ENCODE results near the gene COL4A6.

COL4A6 gene

DNA sequence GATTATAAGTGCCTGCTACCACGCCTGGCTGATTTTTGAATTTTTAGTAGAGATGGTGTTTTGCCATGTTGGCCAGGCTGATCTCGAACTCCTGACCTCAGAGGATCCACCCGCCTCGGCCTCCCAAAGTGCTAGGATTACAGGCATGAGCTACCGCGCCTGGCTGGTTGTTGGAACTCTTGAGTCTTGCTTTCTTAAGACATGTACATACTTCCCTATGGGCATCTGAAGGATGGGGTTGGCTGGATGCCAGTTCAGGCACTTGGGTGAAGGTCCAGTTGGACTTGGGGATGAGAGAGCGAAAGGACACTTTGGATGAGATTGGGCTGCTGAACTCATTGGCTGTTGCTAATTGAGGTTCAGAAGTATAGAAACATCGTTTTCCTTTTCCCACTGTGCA lies 306.2 kb downstream of the COL4A6 start:
- Histone ChIP-seq H3K23ac (ENCODE audit: low read length in 2 of 2) (no peak overlapping the region), H3K79me1 (replicated peaks; ENCODE audit: low read length, poor library complexity, severe bottlenecking) (no peaks in the 10 kb centered on the region), H3K18ac (ENCODE audit: low read depth in 1 of 2, low read length in 2 of 2) (no peak overlapping the region), H3K36me3 (ENCODE audit: control insufficient read depth in 1 of 2, insufficient read depth in 2 of 2, low read depth in 1 of 2, low read length in 2 of 2) (peaks cover 0 to 23% of the 10 kb centered on the region in 2 experiments), H4K91ac (ENCODE audit: low read length) (no peak overlapping the region), H3K4me1 (ENCODE audit: control insufficient read depth, insufficient read depth, low read depth, low read length) (no peaks in the 10 kb centered on the region), H2BK15ac (ENCODE audit: low read depth, poor library complexity, severe bottlenecking) (no peak overlapping the region), H3K27me3 (ENCODE audit: control insufficient read depth in 1 of 2, insufficient read depth in 1 of 2, low read length in 2 of 2) (peaks cover 0 to 39% of the 10 kb centered on the region in 2 experiments), H2BK12ac (ENCODE audit: low read length in 2 of 2) (no peak overlapping the region), H3K4me2 (ENCODE audit: low read length, poor library complexity, severe bottlenecking) (no peak overlapping the region), H2BK5ac (ENCODE audit: low read depth, low read length, poor library complexity, severe bottlenecking) (no peak overlapping the region), H3K14ac (ENCODE audit: low read length in 2 of 2) (no peak overlapping the region), H3K4me3 (ENCODE audit: insufficient read depth in 1 of 2, low read depth in 1 of 2, low read length in 2 of 2) (no peak overlapping the region), H3K9me3 (ENCODE audit: control insufficient read depth, low read length) (no peaks in the 10 kb centered on the region), H2AFZ (ENCODE audit: low read depth, low read length) (no peak overlapping the region), H4K8ac (ENCODE audit: low read length) (no peak overlapping the region), H3K4ac (ENCODE audit: low read depth in 1 of 2, low read length in 2 of 2) (no peak overlapping the region), H2AK5ac (ENCODE audit: low read length, severe bottlenecking) (no peak overlapping the region), H3K9ac (ENCODE audit: low read length) (no peak overlapping the region), H2BK120ac (ENCODE audit: low read depth, low read length) (no peak overlapping the region), H3K27ac (ENCODE audit: low read length, poor library complexity, severe bottlenecking) (no peak overlapping the region)
- WGBS, result 92% methylated on average over 5 of the region's 8 CpGs
- no peak for DNase-seq

GRCh38 chrX:108131471-108131870 lies 306.8 kb downstream of the COL4A6 start:
- Histone ChIP-seq H3K79me1 (replicated peaks; ENCODE audit: low read length, poor library complexity, severe bottlenecking) (no peaks in the 10 kb centered on the region), H4K8ac (ENCODE audit: low read length) (no peak overlapping the region), H3K27ac (ENCODE audit: low read length, poor library complexity, severe bottlenecking) (no peak overlapping the region), H3K4me3 (ENCODE audit: insufficient read depth in 1 of 2, low read depth in 1 of 2, low read length in 2 of 2) (no peak overlapping the region), H3K9ac (ENCODE audit: low read length) (no peak overlapping the region), H2BK12ac (ENCODE audit: low read length in 2 of 2) (no peak overlapping the region), H4K91ac (ENCODE audit: low read length) (no peak overlapping the region), H3K4me2 (ENCODE audit: low read length, poor library complexity, severe bottlenecking) (no peak overlapping the region), H2BK5ac (ENCODE audit: low read depth, low read length, poor library complexity, severe bottlenecking) (no peak overlapping the region), H3K14ac (ENCODE audit: low read length in 2 of 2) (no peak overlapping the region), H2AK5ac (ENCODE audit: low read length, severe bottlenecking) (no peak overlapping the region), H3K23ac (ENCODE audit: low read length in 2 of 2) (no peak overlapping the region), H3K18ac (ENCODE audit: low read depth in 1 of 2, low read length in 2 of 2) (no peak overlapping the region), H2BK120ac (ENCODE audit: low read depth, low read length) (no peak overlapping the region), H3K4me1 (ENCODE audit: control insufficient read depth, insufficient read depth, low read depth, low read length) (no peaks in the 10 kb centered on the region), H3K36me3 (ENCODE audit: control insufficient read depth in 1 of 2, insufficient read depth in 2 of 2, low read depth in 1 of 2, low read length in 2 of 2) (peaks cover 0 to 23% of the 10 kb centered on the region in 2 experiments), H3K9me3 (ENCODE audit: control insufficient read depth, low read length) (no peaks in the 10 kb centered on the region), H3K4ac (ENCODE audit: low read depth in 1 of 2, low read length in 2 of 2) (no peak overlapping the region), H2BK15ac (ENCODE audit: low read depth, poor library complexity, severe bottlenecking) (no peak overlapping the region), H3K27me3 (ENCODE audit: control insufficient read depth in 1 of 2, insufficient read depth in 1 of 2, low read length in 2 of 2) (peaks cover 0 to 34% of the 10 kb centered on the region in 2 experiments), H2AFZ (ENCODE audit: low read depth, low read length) (no peak overlapping the region)
- WGBS, result 52% methylated on average over 2 of the region's 2 CpGs
- DNase-seq, result no peak

- Histone ChIP-seq H2AFZ (ENCODE audit: low read depth, low read length) (no peak overlapping the region), H3K9me3 (ENCODE audit: control insufficient read depth, low read length) (no peaks in the 10 kb centered on the region)
- 83% methylated on average over 1 of the region's 1 CpG for WGBS
Observed at GRCh38 chrX:108130889-108131288, 307.3 kb downstream of the COL4A6 start.

GRCh38 chrX:108127152-108127551 lies 311.1 kb downstream of the COL4A6 start:
- Histone ChIP-seq H2BK120ac (ENCODE audit: low read depth, low read length) (no peak overlapping the region), H3K9ac (ENCODE audit: low read length) (no peak overlapping the region), H3K14ac (ENCODE audit: low read length in 2 of 2) (no peak overlapping the region), H3K4ac (ENCODE audit: low read depth in 1 of 2, low read length in 2 of 2) (no peak overlapping the region), H3K4me1 (ENCODE audit: control insufficient read depth, insufficient read depth, low read depth, low read length) (peaks cover 2% of the 10 kb centered on the region), H3K27ac (ENCODE audit: low read length, poor library complexity, severe bottlenecking) (no peak overlapping the region), H3K23ac (ENCODE audit: low read length in 2 of 2) (no peak overlapping the region), H2BK12ac (ENCODE audit: low read length in 2 of 2) (no peak overlapping the region), H2AK5ac (ENCODE audit: low read length, severe bottlenecking) (no peak overlapping the region), H2AFZ (ENCODE audit: low read depth, low read length) (no peak overlapping the region), H3K27me3 (ENCODE audit: control insufficient read depth in 1 of 2, insufficient read depth in 1 of 2, low read length in 2 of 2) (peaks cover 0 to 30% of the 10 kb centered on the region in 2 experiments), H3K4me3 (ENCODE audit: insufficient read depth in 1 of 2, low read depth in 1 of 2, low read length in 2 of 2) (no peak overlapping the region), H4K91ac (ENCODE audit: low read length) (no peak overlapping the region), H2BK5ac (ENCODE audit: low read depth, low read length, poor library complexity, severe bottlenecking) (no peak overlapping the region), H3K36me3 (ENCODE audit: control insufficient read depth in 1 of 2, insufficient read depth in 2 of 2, low read depth in 1 of 2, low read length in 2 of 2) (peaks cover 0 to 10% of the 10 kb centered on the region in 2 experiments), H3K79me1 (replicated peaks; ENCODE audit: low read length, poor library complexity, severe bottlenecking) (no peaks in the 10 kb centered on the region), H4K8ac (ENCODE audit: low read length) (no peak overlapping the region), H3K18ac (ENCODE audit: low read depth in 1 of 2, low read length in 2 of 2) (peak overlapping the region in 1 of 2 experiments; percentile 52), H3K4me2 (ENCODE audit: low read length, poor library complexity, severe bottlenecking) (no peak overlapping the region), H3K9me3 (ENCODE audit: control insufficient read depth, low read length) (no peaks in the 10 kb centered on the region), H2BK15ac (ENCODE audit: low read depth, poor library complexity, severe bottlenecking) (no peak overlapping the region)
- WGBS, result 94% methylated on average over 3 of the region's 4 CpGs
- DNase-seq, result no peak

More at GRCh38 chrX:108130889-108131288, 307.3 kb downstream of the COL4A6 start:
- Histone ChIP-seq H3K23ac (ENCODE audit: low read length in 2 of 2) (no peak overlapping the region), H2AK5ac (ENCODE audit: low read length, severe bottlenecking) (no peak overlapping the region), H3K9ac (ENCODE audit: low read length) (no peak overlapping the region), H4K8ac (ENCODE audit: low read length) (no peak overlapping the region), H2BK12ac (ENCODE audit: low read length in 2 of 2) (no peak overlapping the region), H3K4ac (ENCODE audit: low read depth in 1 of 2, low read length in 2 of 2) (no peak overlapping the region), H3K14ac (ENCODE audit: low read length in 2 of 2) (no peak overlapping the region), H4K91ac (ENCODE audit: low read length) (no peak overlapping the region), H3K79me1 (replicated peaks; ENCODE audit: low read length, poor library complexity, severe bottlenecking) (no peaks in the 10 kb centered on the region), H2BK120ac (ENCODE audit: low read depth, low read length) (no peak overlapping the region), H3K4me3 (ENCODE audit: insufficient read depth in 1 of 2, low read depth in 1 of 2, low read length in 2 of 2) (no peak overlapping the region), H3K36me3 (ENCODE audit: control insufficient read depth in 1 of 2, insufficient read depth in 2 of 2, low read depth in 1 of 2, low read length in 2 of 2) (peaks cover 0 to 23% of the 10 kb centered on the region in 2 experiments), H2BK5ac (ENCODE audit: low read depth, low read length, poor library complexity, severe bottlenecking) (no peak overlapping the region), H3K27ac (ENCODE audit: low read length, poor library complexity, severe bottlenecking) (no peak overlapping the region), H3K4me1 (ENCODE audit: control insufficient read depth, insufficient read depth, low read depth, low read length) (no peaks in the 10 kb centered on the region), H3K4me2 (ENCODE audit: low read length, poor library complexity, severe bottlenecking) (no peak overlapping the region), H3K27me3 (ENCODE audit: control insufficient read depth in 1 of 2, insufficient read depth in 1 of 2, low read length in 2 of 2) (peaks cover 0 to 32% of the 10 kb centered on the region in 2 experiments), H2BK15ac (ENCODE audit: low read depth, poor library complexity, severe bottlenecking) (no peak overlapping the region), H3K18ac (ENCODE audit: low read depth in 1 of 2, low read length in 2 of 2) (no peak overlapping the region)
- no peak for DNase-seq
